GM23338 (cell line): Measurements from ENCODE around the gene HCN1. TPM values are rescaled to one million over a fixed set of nuclear protein-coding genes. Genes with fewer than 3 reads are reported as not detected.

Source experiments
- ATAC-seq: fragments of 200-7000 bp; cut with Tn5 transposase; 3 replicates; pipeline ENCODE4 v1.9.1; 2020
- DNase-seq: peaks from one replicate; pipeline ENCODE4 v3.0.0-alpha.2; 2015; ENCODE audit warnings: low spot score
- H2AFZ ChIP-seq: fragments of 200-600 bp; sonication (generic); 2 replicates; pipeline ENCODE4 v1.8.0; 2016; ENCODE audit warnings: antibody characterized with exemption, mild to moderate bottlenecking, moderate library complexity
- H3F3A ChIP-seq: fragments of 200-600 bp; sonication (generic); replicated peaks from 2 replicates; pipeline ENCODE4 v1.8.0; 2017; ENCODE audit warnings: antibody characterized with exemption, mixed run types, low read depth
- H3K27ac ChIP-seq: fragments of 200-600 bp; sonication (generic); 2 replicates; pipeline ENCODE4 v1.6.1; 2016; ENCODE audit warnings: low read depth
- H3K27me3 ChIP-seq: fragments of 200-600 bp; sonication (generic); 2 replicates; pipeline ENCODE4 v1.8.0; 2016; ENCODE audit warnings: mild to moderate bottlenecking, mixed run types, moderate library complexity; ENCODE audit not compliant: insufficient read depth
- H3K36me3 ChIP-seq: fragments of 200-600 bp; sonication (generic); 2 replicates; pipeline ENCODE4 v1.8.0; 2016; ENCODE audit warnings: mild to moderate bottlenecking; ENCODE audit not compliant: insufficient read depth
- H3K4me1 ChIP-seq: fragments of 200-600 bp; sonication (generic); 2 replicates; pipeline ENCODE4 v1.8.0; 2016; ENCODE audit warnings: mild to moderate bottlenecking, moderate library complexity; ENCODE audit not compliant: insufficient read depth
- H3K4me2 ChIP-seq: fragments of 200-600 bp; sonication (generic); 2 replicates; pipeline ENCODE4 v1.7.1; 2017; ENCODE audit warnings: mixed run types
- H3K4me3 ChIP-seq: fragments of 200-600 bp; sonication (generic); 2 replicates; pipeline ENCODE4 v1.6.1; 2016; ENCODE audit warnings: mixed run types
- H3K79me2 ChIP-seq: fragments of 200-600 bp; sonication (generic); replicated peaks from 2 replicates; pipeline ENCODE4 v1.8.0; 2017; ENCODE audit warnings: mild to moderate bottlenecking; ENCODE audit not compliant: insufficient read depth
- H3K9me2 ChIP-seq: fragments of 200-600 bp; sonication (generic); 2 replicates; pipeline ENCODE4 v1.8.0; 2017; ENCODE audit not compliant: insufficient read depth
- H4K20me1 ChIP-seq: fragments of 200-600 bp; sonication (generic); replicated peaks from 2 replicates; pipeline ENCODE4 v1.8.0; 2017; ENCODE audit warnings: mild to moderate bottlenecking; ENCODE audit not compliant: insufficient read depth
- H3K27ac Mint-ChIP-seq: 2 replicates; pipeline ENCODE4 v1.8.0; 2020; ENCODE audit warnings: inconsistent platforms, mild to moderate bottlenecking, moderate library complexity, mixed read lengths
- H3K27me3 Mint-ChIP-seq: 3 replicates; pipeline ENCODE4 v1.8.0; 2022; ENCODE audit warnings: low read depth, mild to moderate bottlenecking, moderate library complexity, mixed read lengths, inconsistent platforms; ENCODE audit not compliant: insufficient read depth, poor library complexity
- H3K36me3 Mint-ChIP-seq: 3 replicates; pipeline ENCODE4 v1.8.0; 2021; ENCODE audit warnings: low read depth, mild to moderate bottlenecking, inconsistent platforms, moderate library complexity, mixed read lengths
- H3K4me1 Mint-ChIP-seq: 3 replicates; pipeline ENCODE4 v1.8.0; 2020; ENCODE audit warnings: mild to moderate bottlenecking, inconsistent platforms, mixed read lengths
- H3K4me3 Mint-ChIP-seq: 3 replicates; pipeline ENCODE4 v1.8.0; 2021; ENCODE audit warnings: moderate library complexity, mild to moderate bottlenecking, inconsistent platforms, mixed read lengths
- H3K9me3 Mint-ChIP-seq: 3 replicates; pipeline ENCODE4 v1.8.0; 2020; ENCODE audit warnings: moderate library complexity, mild to moderate bottlenecking, inconsistent platforms, mixed read lengths
- STAT1 ChIP-seq: IDR thresholded peaks from one replicate; pipeline ENCODE4 v1.6.1; 2016; ENCODE audit warnings: antibody characterized with exemption; ENCODE audit not compliant: unreplicated experiment
- ZNF331 ChIP-seq: fragments of 250-450 bp; sonication (Bioruptor Pico); IDR thresholded peaks from 2 replicates; pipeline ENCODE4 v1.5.0; 2020; ENCODE audit warnings: low read depth, mild to moderate bottlenecking, moderate library complexity
- ZNF462 ChIP-seq: fragments of 250-450 bp; sonication (Bioruptor Pico); IDR thresholded peaks from 2 replicates; pipeline ENCODE4 v1.5.0; 2020; ENCODE audit warnings: mild to moderate bottlenecking, moderate library complexity
- polyA plus RNA-seq: library from polyadenylated mRNA; unstranded; fragments of >200 nt; fragmentation: Nextera tagmentation; extraction: Ambion mirVana; gene quantifications from 2 replicates; pipeline ENCODE4 v1.2.1, GENCODE V29; 2016
- total RNA-seq: library from RNA; depleted of rRNA; stranded (reverse); fragments of >200 nt; shearing (Covaris generic); gene quantifications from 2 replicates; pipeline ENCODE4 v1.2.3, GENCODE V29; 2014
- TF ChIP-seq, protein P1 (sequence below): IDR thresholded peaks from one replicate; pipeline ENCODE4 v1.6.1; 2018; ENCODE audit warnings: antibody characterized with exemption; ENCODE audit not compliant: unreplicated experiment

Gene HCN1
- total and polyA plus RNA-seq, 2 experiments from 2014 or later: 2.8 to 6.9 TPM

GRCh38 chr5:45264447-45264846, 431.7 kb downstream of the HCN1 start:
- H3K27me3 Mint-ChIP-seq: peaks cover 2% of the 10 kb centered on the region
- no peak overlapping the region for H3K27ac Mint-ChIP-seq
- no peak overlapping the region for H2AFZ ChIP-seq
- H3K36me3 ChIP-seq: no peaks in the 10 kb centered on the region
- H4K20me1 ChIP-seq: no peaks in the 10 kb centered on the region
- peaks cover 4% of the 10 kb centered on the region for H3K4me1 Mint-ChIP-seq
- no peaks in the 10 kb centered on the region for H3K27me3 ChIP-seq
- H3F3A ChIP-seq: no peaks in the 10 kb centered on the region
- no peak overlapping the region for H3K4me3 ChIP-seq
- H3K27ac ChIP-seq: no peak overlapping the region
- DNase-seq (no peak), ATAC-seq (no peak)
- peaks cover 8% of the 10 kb centered on the region; the same call in 1 of the 2 replicates for H3K4me1 ChIP-seq
- 0 out of 2 replicates have a peak, but pooled peaks cover 3% of the 10 kb centered on the region for H3K9me2 ChIP-seq
- TF ChIP-seq ZNF462 (CRISPR knock-in tag): no peak
- TF ChIP-seq ZNF331 (CRISPR knock-in tag): no peak
- TF ChIP-seq, protein P1, sequence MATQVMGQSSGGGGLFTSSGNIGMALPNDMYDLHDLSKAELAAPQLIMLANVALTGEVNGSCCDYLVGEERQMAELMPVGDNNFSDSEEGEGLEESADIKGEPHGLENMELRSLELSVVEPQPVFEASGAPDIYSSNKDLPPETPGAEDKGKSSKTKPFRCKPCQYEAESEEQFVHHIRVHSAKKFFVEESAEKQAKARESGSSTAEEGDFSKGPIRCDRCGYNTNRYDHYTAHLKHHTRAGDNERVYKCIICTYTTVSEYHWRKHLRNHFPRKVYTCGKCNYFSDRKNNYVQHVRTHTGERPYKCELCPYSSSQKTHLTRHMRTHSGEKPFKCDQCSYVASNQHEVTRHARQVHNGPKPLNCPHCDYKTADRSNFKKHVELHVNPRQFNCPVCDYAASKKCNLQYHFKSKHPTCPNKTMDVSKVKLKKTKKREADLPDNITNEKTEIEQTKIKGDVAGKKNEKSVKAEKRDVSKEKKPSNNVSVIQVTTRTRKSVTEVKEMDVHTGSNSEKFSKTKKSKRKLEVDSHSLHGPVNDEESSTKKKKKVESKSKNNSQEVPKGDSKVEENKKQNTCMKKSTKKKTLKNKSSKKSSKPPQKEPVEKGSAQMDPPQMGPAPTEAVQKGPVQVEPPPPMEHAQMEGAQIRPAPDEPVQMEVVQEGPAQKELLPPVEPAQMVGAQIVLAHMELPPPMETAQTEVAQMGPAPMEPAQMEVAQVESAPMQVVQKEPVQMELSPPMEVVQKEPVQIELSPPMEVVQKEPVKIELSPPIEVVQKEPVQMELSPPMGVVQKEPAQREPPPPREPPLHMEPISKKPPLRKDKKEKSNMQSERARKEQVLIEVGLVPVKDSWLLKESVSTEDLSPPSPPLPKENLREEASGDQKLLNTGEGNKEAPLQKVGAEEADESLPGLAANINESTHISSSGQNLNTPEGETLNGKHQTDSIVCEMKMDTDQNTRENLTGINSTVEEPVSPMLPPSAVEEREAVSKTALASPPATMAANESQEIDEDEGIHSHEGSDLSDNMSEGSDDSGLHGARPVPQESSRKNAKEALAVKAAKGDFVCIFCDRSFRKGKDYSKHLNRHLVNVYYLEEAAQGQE: no peak
- no peak for TF ChIP-seq STAT1
- H3K4me3 Mint-ChIP-seq: no peak overlapping the region
- peaks cover 23% of the 10 kb centered on the region for H3K36me3 Mint-ChIP-seq
- H3K79me2 ChIP-seq: no peaks in the 10 kb centered on the region
- H3K4me2 ChIP-seq: no peak overlapping the region
- peaks cover 5% of the 10 kb centered on the region; the same call in 2 of the 3 replicates for H3K9me3 Mint-ChIP-seq
